Neutrophil (primary cell): ENCODE measurements around the gene OR7G3.

Experiments
- H3K27ac ChIP-seq: fragments of 200-600 bp; sonication (generic); 2 replicates; pipeline ENCODE4 v1.5.1; 2016; ENCODE audit warnings: mild to moderate bottlenecking, moderate library complexity
- H3K27me3 ChIP-seq: fragments of 200-600 bp; sonication (generic); 2 replicates; pipeline ENCODE4 v1.6.0; 2016; ENCODE audit warnings: mild to moderate bottlenecking
- H3K36me3 ChIP-seq: fragments of 200-600 bp; sonication (generic); 2 replicates; pipeline ENCODE4 v1.5.1; 2017
- H3K4me1 ChIP-seq, 2 experiments: fragments of 200-600 bp in 1 of 2; sonication (generic) in 1 of 2; 1 replicate in 1 of 2; 2 replicates in 1 of 2; pipeline versions ENCODE4 v1.5.1 to v1.6.1; 2013 to 2016; ENCODE audit warnings: low read depth in 1 of 2, low read length in 1 of 2, mild to moderate bottlenecking in 1 of 2, moderate library complexity in 1 of 2; ENCODE audit not compliant: control insufficient read depth in 1 of 2, insufficient read depth in 1 of 2
- H3K4me3 ChIP-seq, 2 experiments: fragments of 200-600 bp in 1 of 2; sonication (generic) in 1 of 2; 1 replicate in 1 of 2; 2 replicates in 1 of 2; pipeline ENCODE4 v1.5.1; 2013 to 2016; ENCODE audit warnings: low read depth in 1 of 2, low read length in 1 of 2, mild to moderate bottlenecking in 1 of 2, moderate library complexity in 1 of 2
- H3K9me3 ChIP-seq: fragments of 200-600 bp; sonication (generic); 2 replicates; pipeline ENCODE4 v1.5.1; 2016
- CTCF ChIP-seq: fragments of 200-600 bp; sonication (generic); IDR thresholded peaks from 2 replicates; pipeline ENCODE4 v1.5.1; 2016; ENCODE audit warnings: antibody characterized with exemption

OR7G3 gene

GRCh38 chr19:9109959-9110358 is 16.8 kb downstream of the OR7G3 start:
- no peak overlapping the region for H3K4me3 ChIP-seq
- no peaks in the 10 kb centered on the region for H3K4me1 ChIP-seq
- peaks cover 8% of the 10 kb centered on the region for H3K27me3 ChIP-seq
- no peaks in the 10 kb centered on the region for H3K36me3 ChIP-seq
- no peak for TF ChIP-seq CTCF
- no peaks in the 10 kb centered on the region for H3K9me3 ChIP-seq
- no peak overlapping the region for H3K27ac ChIP-seq

GRCh38 chr19:9107375-9107774 is 19.4 kb downstream of the OR7G3 start, which contains the start of gene OR7G2:
OR7G2 (minus strand) TSS chr19:9107475; CDS start chr19:9103243, 4,232 bp downstream.
- H3K9me3 ChIP-seq = no peaks in the 10 kb centered on the region
- H3K36me3 ChIP-seq = no peaks in the 10 kb centered on the region
- no peak within 1 kb of the TSS for H3K4me3 ChIP-seq
- H3K4me1 ChIP-seq = no peaks in the 10 kb centered on the region
- no peak within 1 kb of the TSS for H3K27ac ChIP-seq
- no peak for TF ChIP-seq CTCF
- peaks cover 8% of the 10 kb centered on the region for H3K27me3 ChIP-seq

- no peak for TF ChIP-seq CTCF
- Histone ChIP-seq H3K4me1 (no peaks in the 10 kb centered on the region), H3K36me3 (no peaks in the 10 kb centered on the region), H3K27ac (no peak within 1 kb of the TSS), H3K9me3 (no peaks in the 10 kb centered on the region), H3K4me3 (no peak within 1 kb of the TSS), H3K27me3 (no peaks in the 10 kb centered on the region)
Measured at GRCh38 chr19:9086761-9087160, 40.0 kb downstream of the OR7G3 start, which contains the start of gene OR1M1. OR1M1 (plus strand) TSS chr19:9087061; CDS start chr19:9093245, 6,184 bp downstream.

- H3K36me3 ChIP-seq = no peaks in the 10 kb centered on the region
- no peak for TF ChIP-seq CTCF
- no peaks in the 10 kb centered on the region for H3K27me3 ChIP-seq
- H3K27ac ChIP-seq = no peak overlapping the region
- no peak overlapping the region for H3K4me3 ChIP-seq
- no peaks in the 10 kb centered on the region for H3K4me1 ChIP-seq
- no peaks in the 10 kb centered on the region for H3K9me3 ChIP-seq
Measured at GRCh38 chr19:9078651-9079050, 48.1 kb downstream of the OR7G3 start.

GRCh38 chr19:9076901-9077300 is 49.8 kb downstream of the OR7G3 start:
- Histone ChIP-seq H3K36me3 (no peaks in the 10 kb centered on the region), H3K27me3 (no peaks in the 10 kb centered on the region), H3K4me3 (no peak overlapping the region), H3K4me1 (no peaks in the 10 kb centered on the region), H3K27ac (no peak overlapping the region), H3K9me3 (no peaks in the 10 kb centered on the region)
- no peak for TF ChIP-seq CTCF
